ENCODE measurements around the gene MCRIP1. TPM values are rescaled to one million over a fixed set of nuclear protein-coding genes. Genes with fewer than 3 reads are reported as not detected.

Gene MCRIP1
- total and polyA plus RNA-seq, 2 of the 8 experiments (the other 6 are each of a cell fraction or from before 2014, with no cell fraction given) = 103 to 151 TPM

DNA sequence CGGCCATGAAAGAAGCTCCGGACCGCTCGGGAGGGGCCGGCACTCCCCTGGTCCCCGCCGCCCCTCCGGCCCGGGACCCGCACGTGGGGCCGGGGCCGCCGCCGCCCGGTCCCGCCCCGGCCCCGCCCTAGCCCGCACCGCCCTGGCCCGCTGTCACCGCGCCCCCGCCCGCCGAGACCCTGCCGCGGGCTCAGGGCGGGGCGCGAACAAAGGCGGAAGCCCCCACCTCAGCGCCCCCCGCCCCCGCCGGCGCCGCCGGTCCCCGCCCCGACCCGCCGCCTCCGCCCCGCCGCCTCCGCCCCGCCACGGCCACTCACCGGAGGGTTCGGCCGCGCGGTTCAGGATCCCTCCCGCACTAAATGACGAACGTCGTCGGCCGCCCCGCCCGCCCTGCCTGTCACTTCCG lies 37.9 kb upstream of the MCRIP1 start, which contains the start of gene ARHGDIA:
Gene ARHGDIA (minus strand): TSS at position 357 of the 406 bp plus-strand sequence. CDS start 1,407 bp downstream, outside the sequence.
- H3K4me1 ChIP-seq (replicated peaks in 1 of 4; ENCODE audit: control insufficient read depth in 3 of 4, insufficient read depth in 4 of 4, low read length in 3 of 4) = peaks cover 0 to 31% (median 21%) of the 10 kb centered on the region in 4 experiments; a peak in 6 of 7 replicates
- peak within 1 kb of the TSS; percentile 92 for H3K4ac ChIP-seq (replicated peaks; ENCODE audit: insufficient read length, low read depth, low read length)
- peaks cover 0 to 6% (median 3%) of the 10 kb centered on the region in 4 experiments; a peak in 2 of 8 replicates for H3K36me3 ChIP-seq (ENCODE audit: control insufficient read depth in 2 of 4, insufficient read depth in 4 of 4, low read length in 3 of 4)
- peak within 1 kb of the TSS; percentile 63 for H4K5ac ChIP-seq (ENCODE audit: insufficient read length, low read depth, low read length)
- 0 out of 2 replicates have a peak within 1 kb of the TSS, but pooled peaks have one; percentile 43 for H2AK5ac ChIP-seq (ENCODE audit: low read depth, low read length)
- H3K27ac ChIP-seq (ENCODE audit: low read depth, low read length) = peak within 1 kb of the TSS; percentile 82; the same call in 1 of the 2 replicates
- H4K20me1 ChIP-seq (replicated peaks in 1 of 2; ENCODE audit: control insufficient read depth in 1 of 2, insufficient read depth in 2 of 2, low read length in 2 of 2) = peaks cover 5 to 22% of the 10 kb centered on the region in 2 experiments
- peaks cover 2% of the 10 kb centered on the region; the same call in 1 of the 2 replicates for H3K79me1 ChIP-seq (ENCODE audit: low read depth, low read length)
- CTCF ChIA-PET (ENCODE audit: partially characterized antibody) = interaction anchor here (1.1 to 2.9 kb wide), 7 partner anchors 14 to 169 kb away, joined by 3 to 24 read pairs (median 3); partner anchors contain the start of gene SIRT7
- no peak within 1 kb of the TSS for H3K14ac ChIP-seq (ENCODE audit: insufficient read length)
- H3K56ac ChIP-seq (replicated peaks; ENCODE audit: insufficient read length, low read depth, low read length) = peak within 1 kb of the TSS; percentile 77
- no peak within 1 kb of the TSS for H2BK20ac ChIP-seq (ENCODE audit: low read length)
- WGBS, 2 experiments (ENCODE audit: extremely low coverage in 1 of 2, insufficient coverage in 1 of 2, insufficient read length in 1 of 2, insufficient replicate concordance in 2 of 2, low coverage in 1 of 2, low lambda C conversion rate in 2 of 2, missing lambda C conversion rate in 1 of 2) = 10% methylated on average over 6 of the region's 64 CpGs; no CpG with 5 or more reads in 1 of the 2 experiments
- no peaks in the 10 kb centered on the region for H3K27me3 ChIP-seq (replicated peaks in 1 of 4; ENCODE audit: control insufficient read depth in 3 of 4, extremely low read depth in 1 of 4, insufficient read depth in 3 of 4, low read length in 3 of 4)
- peak within 1 kb of the TSS; percentile 28 to 86 (median 82) for H3K9ac ChIP-seq (replicated peaks in 1 of 4; ENCODE audit: extremely low read depth in 1 of 4, low read depth in 3 of 4, low read length in 3 of 4)
- no peak for DNase-seq (ENCODE audit: low read depth in 1 of 2, low spot score in 2 of 2)
- H3K23ac ChIP-seq (ENCODE audit: insufficient read length) = no peak within 1 kb of the TSS
- no peak within 1 kb of the TSS for H2AFZ ChIP-seq (ENCODE audit: low read length)
- peaks cover 3 to 4% of the 10 kb centered on the region in 2 experiments; a peak in 2 of 4 replicates for H3K79me2 ChIP-seq (ENCODE audit: control insufficient read depth in 1 of 2, insufficient read depth in 2 of 2, low read length in 2 of 2)
- H3K18ac ChIP-seq (ENCODE audit: extremely low read depth, low read length) = peak within 1 kb of the TSS; percentile 88
- 0 out of 2 replicates have a peak within 1 kb of the TSS, but pooled peaks have one; percentile 31 for H2BK12ac ChIP-seq (ENCODE audit: low read depth, low read length)
- TF ChIP-seq JUN (IDR thresholded peaks at IDR 0.05; ENCODE audit: low read depth, low read length) = no peak
- 0 out of 2 replicates have a peak, but pooled peaks have one; percentile 4 for TF ChIP-seq EGR1 (IDR thresholded peaks at IDR 0.05; ENCODE audit: borderline replicate concordance, low read depth, low read length)
- TF ChIP-seq POLR2A (IDR thresholded peaks at IDR 0.05; ENCODE audit: control extremely low read depth in 1 of 2, low read depth in 2 of 2, low read length in 2 of 2) = peak in 1 of 2 experiments; percentile 45; a peak in 1 of 3 replicates
- H2BK5ac ChIP-seq (ENCODE audit: low read depth, low read length) = peak within 1 kb of the TSS; percentile 82; the same call in 1 of the 2 replicates
- no peak within 1 kb of the TSS for H2BK15ac ChIP-seq (ENCODE audit: low read length)
- H3K4me2 ChIP-seq (ENCODE audit: insufficient read depth in 1 of 2, low read depth in 2 of 2, low read length in 2 of 2) = peak within 1 kb of the TSS; percentile 75 to 76
- H3K4me3 ChIP-seq (ENCODE audit: extremely low read depth in 1 of 4, insufficient read depth in 2 of 4, low read depth in 3 of 4, low read length in 4 of 4) = peak within 1 kb of the TSS; percentile 63 to 88 (median 76)
- H4K91ac ChIP-seq (replicated peaks; ENCODE audit: insufficient read length, low read length) = peak within 1 kb of the TSS; percentile 98
- no peak within 1 kb of the TSS for H2BK120ac ChIP-seq (replicated peaks; ENCODE audit: low read depth, low read length)
- POLR2A ChIA-PET (ENCODE audit: partially characterized antibody) = interaction anchor here (0.7 to 6.6 kb wide), 8 partner anchors 11 to 428 kb away, joined by 3 to 41 read pairs (median 13); partner anchors contain the start of genes MCRIP1, MRPL12 and P4HB
- FAIRE-seq = no peak
- peaks cover 12% of the 10 kb centered on the region; the same call in 1 of the 2 replicates for H3K23me2 ChIP-seq (ENCODE audit: low read depth, low read length)
- peak within 1 kb of the TSS; percentile 96 for H4K8ac ChIP-seq (ENCODE audit: extremely low read depth, insufficient read depth, low read length)
- no peaks in the 10 kb centered on the region for H3K9me3 ChIP-seq (ENCODE audit: insufficient read depth in 2 of 2, low read depth in 1 of 2, low read length in 1 of 2)

Measured in H1 (cell line).